GM12875 (cell line): ENCODE data around the gene UBE2I.

Experiments
- H3K4me3 ChIP-seq: one replicate; pipeline ENCODE4 v1.5.1; 2011; ENCODE audit warnings: low read depth, low read length, control low read depth
- TF ChIP-seq, protein P1 (sequence below): IDR thresholded peaks from 2 replicates; pipeline ENCODE4 v1.5.1; 2011; ENCODE audit warnings: low read depth, mild to moderate bottlenecking, control low read depth, inconsistent platforms, low read length, moderate library complexity, borderline replicate concordance; ENCODE audit not compliant: insufficient read depth

The UBE2I gene

DNA sequence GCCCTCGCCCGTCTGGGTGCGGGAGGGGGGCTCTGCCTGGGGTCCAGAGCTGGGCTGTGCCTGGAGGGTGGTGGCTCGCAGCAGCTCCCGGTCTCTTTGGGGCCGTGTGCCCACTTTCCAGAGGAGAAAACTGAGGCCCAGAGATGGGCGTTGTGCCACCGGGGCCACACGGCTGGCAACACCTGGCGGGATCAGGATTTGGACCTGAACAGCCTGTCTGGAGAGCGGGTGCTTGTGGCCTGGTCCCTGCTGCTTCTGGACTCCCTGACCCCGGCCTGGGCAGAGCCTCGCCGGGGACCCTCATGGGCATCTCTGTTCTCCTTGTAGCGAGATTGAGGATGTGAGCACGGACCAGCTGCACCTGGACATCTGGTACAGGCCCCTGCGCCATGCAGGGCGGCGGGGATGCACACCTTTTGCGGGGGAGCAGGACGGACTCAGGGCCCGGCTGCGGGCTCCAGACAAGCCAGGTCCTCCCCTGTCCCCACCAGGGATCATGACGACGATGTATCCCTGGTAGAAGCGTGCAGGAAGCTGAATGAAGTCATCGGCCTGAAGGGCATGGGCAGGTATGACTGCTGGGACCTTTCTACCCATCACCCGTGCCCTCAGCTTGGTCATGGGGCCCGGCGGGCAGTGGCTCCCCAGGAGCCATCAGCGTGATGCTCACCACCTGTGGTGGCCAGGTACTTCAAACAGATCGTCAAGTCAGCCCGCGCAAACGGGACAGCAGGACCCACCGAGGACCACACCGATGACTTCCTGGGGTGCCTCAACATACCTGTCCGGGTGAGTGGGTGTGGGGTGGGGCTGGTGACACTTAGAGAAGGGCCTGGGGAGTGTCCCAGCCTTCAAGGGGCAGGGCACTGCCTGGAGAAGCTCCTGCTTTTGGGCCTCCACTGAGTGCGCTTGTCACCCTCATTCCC lies 32.3 kb downstream of the UBE2I start:
- TF ChIP-seq, protein P1, sequence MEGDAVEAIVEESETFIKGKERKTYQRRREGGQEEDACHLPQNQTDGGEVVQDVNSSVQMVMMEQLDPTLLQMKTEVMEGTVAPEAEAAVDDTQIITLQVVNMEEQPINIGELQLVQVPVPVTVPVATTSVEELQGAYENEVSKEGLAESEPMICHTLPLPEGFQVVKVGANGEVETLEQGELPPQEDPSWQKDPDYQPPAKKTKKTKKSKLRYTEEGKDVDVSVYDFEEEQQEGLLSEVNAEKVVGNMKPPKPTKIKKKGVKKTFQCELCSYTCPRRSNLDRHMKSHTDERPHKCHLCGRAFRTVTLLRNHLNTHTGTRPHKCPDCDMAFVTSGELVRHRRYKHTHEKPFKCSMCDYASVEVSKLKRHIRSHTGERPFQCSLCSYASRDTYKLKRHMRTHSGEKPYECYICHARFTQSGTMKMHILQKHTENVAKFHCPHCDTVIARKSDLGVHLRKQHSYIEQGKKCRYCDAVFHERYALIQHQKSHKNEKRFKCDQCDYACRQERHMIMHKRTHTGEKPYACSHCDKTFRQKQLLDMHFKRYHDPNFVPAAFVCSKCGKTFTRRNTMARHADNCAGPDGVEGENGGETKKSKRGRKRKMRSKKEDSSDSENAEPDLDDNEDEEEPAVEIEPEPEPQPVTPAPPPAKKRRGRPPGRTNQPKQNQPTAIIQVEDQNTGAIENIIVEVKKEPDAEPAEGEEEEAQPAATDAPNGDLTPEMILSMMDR = no peak
- H3K4me3 ChIP-seq = no peak overlapping the region

DNA sequence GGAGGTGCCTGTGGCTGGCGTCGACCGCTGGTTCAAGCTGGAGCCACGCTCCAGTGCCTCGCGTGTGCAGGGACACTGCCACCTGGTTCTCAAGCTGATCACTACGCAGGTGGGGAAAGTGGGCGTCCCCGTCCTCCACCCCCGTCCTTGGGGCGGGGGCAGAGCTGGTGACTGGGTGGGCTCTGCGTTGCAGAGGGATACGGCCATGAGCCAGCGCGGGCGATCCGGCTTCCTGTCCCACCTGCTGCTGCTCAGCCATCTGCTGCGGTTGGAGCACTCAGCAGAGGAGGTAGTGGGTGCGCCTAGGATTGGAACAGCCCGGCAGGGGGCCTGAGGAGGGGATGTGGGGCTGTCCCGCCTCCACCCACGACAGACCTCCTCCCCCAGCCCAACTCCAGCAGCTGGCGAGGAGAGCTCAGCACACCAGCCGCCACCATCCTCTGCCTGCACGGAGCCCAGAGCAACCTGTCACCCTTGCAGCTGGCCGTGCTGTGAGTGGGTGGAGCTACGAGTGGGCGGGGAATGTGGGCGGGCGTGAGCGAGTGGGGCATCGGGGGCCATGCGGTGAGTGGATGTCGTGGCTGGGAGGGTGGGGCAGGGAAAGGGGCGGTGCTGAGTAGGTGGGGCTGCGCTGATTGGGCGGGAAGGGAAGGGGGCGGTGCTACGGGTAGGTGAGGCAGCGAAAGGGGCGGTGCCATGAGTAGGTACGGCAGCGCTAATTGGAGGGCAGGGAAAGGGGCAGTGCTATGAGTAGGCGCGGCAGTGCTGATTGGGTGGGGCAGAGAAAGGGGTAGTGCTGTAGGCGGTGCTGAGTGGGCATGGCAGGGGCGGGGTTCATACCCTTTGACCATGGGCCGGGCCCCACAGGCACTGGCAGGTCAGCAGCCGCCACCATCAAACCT lies 33.3 kb downstream of the UBE2I start:
- TF ChIP-seq, protein P1 = 0 out of 2 replicates have a peak, but pooled peaks have one; percentile 9
- no peak overlapping the region for H3K4me3 ChIP-seq

DNA sequence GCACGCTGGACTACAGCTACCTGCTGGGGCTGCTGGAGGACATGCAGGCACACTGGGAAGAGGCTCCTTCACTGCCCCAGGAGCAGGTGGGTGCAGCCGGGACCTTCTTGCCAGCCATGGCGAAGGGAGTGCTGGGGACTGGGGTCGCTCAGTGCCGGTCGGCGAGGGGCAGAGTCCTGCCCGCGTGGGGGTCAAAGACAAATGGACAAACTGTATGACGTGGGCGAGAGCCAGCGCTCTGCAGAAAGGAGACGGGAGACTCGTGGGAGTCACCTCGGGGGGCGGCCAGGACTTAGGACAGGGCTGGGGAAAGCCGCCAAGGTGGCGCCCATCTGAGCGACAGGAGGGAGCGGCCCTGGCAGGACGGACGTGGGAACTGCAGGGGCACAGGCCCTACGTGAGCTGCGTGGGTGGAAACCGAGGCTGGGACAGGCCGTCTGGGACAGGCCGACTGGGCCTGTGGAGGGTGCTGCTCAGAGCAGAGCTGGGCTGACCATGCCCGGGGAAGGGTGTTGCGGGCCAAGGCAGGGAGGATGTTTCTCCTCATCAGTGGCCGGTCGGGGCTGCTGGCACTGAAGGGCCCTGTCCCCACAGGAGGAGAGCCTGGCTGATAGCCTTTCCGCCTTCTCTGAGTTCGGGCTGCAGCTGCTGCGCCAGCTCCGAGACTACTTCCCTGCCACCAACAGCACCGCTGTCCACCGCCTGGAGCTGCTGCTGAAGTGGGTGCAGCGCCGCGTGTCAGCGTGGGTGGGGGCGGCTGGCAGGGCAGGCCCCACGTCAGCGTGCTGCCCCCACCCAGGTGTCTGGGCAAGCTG lies 34.2 kb downstream of the UBE2I start:
- no peak overlapping the region for H3K4me3 ChIP-seq
- TF ChIP-seq, protein P1 = no peak

DNA sequence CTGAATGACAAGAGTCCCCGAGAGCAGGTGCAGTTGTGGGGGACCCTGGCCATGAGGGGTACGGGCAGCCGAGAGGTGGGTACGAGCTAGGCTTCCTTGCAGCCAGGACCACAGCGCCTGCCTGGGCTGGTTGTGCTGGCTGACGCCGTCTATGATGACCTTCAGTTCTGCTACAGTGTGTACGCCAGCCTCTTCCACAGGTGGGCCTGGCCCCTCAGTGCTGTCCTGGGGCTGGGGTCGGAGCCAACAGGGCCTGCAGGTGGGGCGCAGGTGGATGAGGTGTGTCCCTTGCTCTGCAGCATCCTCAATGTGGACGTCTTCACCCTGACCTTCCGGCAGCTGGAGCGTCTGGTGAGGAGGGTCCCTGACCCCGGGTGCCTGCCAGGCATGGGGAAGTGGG lies 35.1 kb downstream of the UBE2I start:
- H3K4me3 ChIP-seq = no peak overlapping the region
- TF ChIP-seq, protein P1 = no peak

DNA sequence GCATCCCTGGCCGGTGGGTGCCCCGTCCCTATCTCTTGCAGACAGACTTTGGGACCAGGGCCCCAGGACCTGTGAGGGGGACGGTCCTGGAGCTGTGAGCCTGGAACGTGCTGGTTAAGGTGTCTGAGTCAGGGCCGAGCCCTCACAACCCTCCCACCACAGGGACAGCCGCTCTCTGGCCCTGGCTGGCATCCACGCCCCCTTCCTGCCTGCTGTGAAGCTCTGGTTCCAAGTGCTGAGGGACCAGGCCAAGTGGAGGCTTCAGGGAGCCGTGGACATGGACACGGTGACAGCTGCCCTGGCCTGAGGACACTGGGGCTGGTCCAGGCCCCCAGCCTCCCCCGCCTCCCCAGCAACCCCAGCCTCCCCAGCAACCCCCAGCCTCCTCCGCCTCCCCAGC lies 35.7 kb downstream of the UBE2I start:
- TF ChIP-seq, protein P1 = no peak
- no peak overlapping the region for H3K4me3 ChIP-seq

DNA sequence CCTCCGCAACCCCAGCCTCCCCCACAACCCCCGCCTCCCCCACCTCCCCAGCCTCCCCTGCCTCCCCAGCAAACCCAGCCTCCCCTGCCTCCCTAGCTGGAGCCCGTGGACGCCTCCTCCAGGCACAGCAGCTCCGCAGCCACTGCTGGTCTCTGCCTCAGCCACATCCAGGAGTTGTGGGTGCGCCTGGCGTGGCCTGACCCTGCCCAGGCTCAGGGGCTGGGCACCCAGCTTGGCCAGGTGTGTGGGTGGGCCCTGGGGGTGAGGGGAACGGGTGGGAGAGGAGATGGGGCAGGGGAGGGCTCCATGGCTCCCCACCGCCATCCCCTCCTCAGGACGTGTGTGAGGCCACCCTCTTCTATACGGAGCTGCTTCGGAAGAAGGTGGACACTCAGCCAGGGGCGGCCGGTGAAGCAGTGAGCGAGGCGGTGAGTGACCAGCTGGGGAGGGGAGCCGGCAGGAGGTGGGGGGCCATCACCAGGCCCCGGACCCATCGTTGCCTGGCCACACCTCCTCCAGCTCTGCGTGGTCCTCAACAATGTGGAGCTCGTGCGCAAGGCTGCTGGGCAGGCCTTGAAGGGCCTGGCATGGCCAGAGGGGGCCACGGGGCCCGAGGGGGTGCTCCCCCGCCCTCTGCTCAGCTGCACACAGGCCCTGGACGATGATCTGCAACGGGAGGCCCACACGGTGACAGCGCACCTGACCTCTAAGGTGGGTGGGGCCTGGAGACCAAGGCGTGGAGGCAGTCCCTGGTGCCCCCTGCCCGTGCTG lies 36.4 kb downstream of the UBE2I start:
- H3K4me3 ChIP-seq = no peak overlapping the region
- TF ChIP-seq, protein P1 = no peak
